GM18909 (cell line): ENCODE measurements around the gene PRPH2.
"Not testable (repeated sequence)": the region's sequence is repeated elsewhere in the genome, so short reads cannot be mapped to it uniquely, and the experiment has no call there.

ENCODE experiments used
- ATAC-seq: cut with Tn5 transposase; IDR thresholded peaks from one replicate; pipeline ENCODE4 v1.9.1; 2021; ENCODE audit warnings: mild to moderate bottlenecking; ENCODE audit not compliant: unreplicated experiment, poor library complexity

The PRPH2 gene

DNA sequence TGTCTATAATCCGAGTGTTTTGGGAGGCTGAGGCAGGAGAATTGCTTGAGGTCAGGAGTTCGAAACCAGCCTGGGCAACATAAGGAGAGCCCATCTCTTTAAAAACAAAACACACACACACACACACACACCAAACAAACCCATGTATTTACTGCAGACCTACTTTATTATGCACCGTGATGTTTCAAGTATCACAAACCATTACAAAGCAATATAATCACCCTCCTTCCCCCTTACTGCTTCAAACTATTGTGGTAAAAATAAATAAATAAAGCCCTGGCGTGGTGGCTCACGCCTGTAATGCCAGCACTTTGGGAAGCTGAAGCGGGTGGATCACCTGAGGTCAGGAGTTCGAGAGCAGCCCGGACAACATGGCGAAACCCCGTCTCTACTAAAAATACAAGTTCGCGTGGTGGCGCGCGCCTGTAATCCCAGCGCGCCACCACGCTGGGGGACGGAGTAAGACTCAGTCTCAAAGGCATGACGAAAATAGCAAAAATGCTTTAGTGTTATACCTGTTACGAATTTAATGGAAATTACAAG is 22.0 kb upstream of the PRPH2 start:
- ATAC-seq = no peak

DNA sequence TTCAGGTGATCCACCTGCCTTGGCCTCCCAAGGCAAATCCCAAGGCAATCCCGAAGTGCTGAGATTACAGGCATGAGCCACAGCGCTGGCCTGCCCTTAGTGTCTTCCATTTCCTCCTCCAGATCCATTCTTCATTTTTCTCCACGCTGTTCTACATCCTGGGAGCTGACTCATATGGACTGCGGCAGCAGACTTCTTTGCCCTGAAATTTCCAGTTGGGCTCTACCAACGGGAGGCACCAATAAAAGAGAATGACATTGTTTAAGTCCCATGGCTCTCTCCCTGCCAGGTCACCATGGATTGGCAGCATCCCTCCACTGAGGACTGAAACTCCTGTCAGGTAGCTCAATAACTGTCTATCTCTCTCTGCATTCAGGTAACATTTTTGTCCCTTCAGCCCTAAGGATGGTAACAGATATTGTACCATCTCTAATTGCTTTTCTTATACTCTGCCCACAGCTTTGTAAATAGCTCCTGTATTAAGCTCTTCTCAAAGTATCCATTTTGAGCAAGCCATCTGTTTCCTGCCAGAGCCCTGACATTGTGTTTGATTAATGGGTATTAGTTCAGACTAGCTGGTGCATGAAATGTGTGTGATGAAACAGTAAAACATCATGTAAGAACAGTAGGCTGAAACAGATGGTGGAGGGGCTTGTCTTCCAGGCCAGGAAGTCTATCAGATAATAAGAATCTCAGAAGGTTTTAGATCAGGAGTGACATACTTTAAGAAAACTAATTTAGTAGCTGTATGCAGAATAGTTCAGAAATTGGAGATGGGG is 19.9 kb upstream of the PRPH2 start:
- ATAC-seq = no peak

DNA sequence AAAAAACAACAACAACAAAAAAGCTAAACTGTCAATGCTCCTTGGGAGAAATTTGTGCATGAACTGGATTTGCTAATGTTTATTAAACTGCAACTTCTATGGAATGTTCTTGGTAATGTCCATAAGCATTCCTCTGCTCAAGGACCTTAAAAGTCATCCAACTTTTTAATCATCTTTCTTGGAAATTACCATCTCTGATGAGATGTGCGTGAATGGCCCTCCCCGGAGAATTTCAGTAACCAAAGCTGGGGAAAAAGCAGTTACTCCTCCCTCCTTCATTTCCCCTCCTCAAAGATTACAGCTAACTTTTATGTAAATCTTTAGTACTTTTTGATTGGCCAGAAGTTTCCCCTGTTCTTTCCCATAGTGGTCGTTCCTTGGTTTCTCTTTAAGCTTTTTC is 18.3 kb upstream of the PRPH2 start:
- ATAC-seq = no peak

DNA sequence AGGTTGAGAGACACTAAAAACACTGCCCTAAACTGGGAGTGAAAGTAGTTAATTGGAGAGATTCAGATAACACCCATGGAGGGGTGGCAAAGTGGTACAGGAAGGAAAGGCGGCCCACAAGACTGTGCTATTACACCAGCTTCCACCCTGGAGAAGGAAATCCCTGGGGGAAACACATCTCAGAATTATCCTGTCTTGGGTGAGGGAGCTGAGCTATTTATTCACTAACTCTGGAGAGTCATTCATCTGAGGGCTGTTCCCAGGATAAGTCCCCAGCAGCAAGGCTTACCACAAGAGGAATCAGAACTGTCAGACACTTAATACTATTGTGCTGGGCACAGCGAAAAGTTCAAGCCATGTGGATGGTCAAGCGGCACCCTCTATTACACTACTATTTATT is 13.6 kb upstream of the PRPH2 start:
- ATAC-seq = no peak

DNA sequence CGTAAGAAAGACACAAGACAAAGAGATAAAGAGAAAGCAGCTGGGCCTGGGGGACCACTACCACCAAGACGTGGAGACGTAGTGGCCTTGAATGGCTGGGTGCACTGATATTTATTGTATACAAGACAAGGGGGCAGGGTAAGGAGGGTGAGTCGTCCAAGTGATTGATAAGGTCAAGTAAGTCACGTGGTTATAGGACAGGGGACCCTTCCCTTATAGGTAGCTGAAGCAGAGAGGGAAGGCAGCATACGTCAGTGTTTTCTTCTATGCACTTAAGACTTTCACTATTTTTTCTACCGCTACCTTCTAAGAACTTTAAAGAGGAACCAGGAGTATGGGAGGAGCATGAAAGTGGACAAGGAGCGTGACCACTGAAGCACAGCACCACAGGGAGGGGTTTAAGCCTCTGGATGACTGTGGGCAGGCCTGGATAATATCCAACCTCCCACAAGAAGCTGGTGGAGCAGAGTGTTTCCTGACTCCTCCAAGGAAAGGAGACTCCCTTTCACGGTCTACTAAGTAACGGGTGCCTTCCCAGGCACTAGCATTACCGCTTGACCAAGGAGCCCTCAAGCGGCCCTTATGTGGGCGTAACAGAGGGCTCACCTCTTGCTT is 11.6 kb upstream of the PRPH2 start:
- ATAC-seq = not testable (repeated sequence)

DNA sequence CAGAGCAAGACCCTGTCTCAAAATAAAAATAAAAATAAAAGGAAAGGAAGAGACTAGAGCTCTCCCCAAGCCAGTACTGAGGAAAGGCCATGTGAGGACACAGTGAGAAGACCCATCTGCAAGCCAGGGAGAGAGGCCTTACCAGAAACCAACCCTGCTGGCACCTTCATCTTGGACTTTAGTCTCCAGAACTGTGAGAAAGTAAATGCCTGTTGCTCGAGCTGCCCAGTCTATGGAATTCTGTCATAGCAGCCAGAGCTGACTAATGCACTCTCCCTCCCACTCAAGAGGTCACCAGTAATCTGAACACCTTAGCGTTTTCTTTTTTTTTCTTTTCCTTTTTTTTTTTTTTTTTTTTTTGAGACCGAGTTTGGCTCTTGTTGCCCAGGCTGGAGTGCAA is 7.3 kb upstream of the PRPH2 start:
- no peak for ATAC-seq

DNA sequence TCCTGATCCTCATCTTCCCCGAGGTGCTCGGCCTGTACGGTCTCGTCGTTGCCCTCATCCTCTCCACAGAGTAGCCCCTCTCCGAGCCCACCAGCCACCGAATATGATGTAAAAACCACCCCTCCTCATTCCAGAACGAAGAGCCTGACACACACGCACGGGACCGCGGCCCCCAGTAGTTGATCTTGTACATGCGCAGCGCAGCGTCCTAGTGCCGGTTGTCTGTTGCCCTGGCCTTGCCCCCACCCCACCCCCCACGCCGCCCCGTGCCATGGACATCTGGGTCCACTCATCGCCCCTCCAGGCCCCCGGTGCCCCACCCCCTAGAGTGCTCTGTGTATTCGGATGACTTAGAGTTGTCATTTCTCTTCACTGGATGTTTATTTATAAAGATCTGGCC is 5.2 kb upstream of the PRPH2 start:
- no peak for ATAC-seq

DNA sequence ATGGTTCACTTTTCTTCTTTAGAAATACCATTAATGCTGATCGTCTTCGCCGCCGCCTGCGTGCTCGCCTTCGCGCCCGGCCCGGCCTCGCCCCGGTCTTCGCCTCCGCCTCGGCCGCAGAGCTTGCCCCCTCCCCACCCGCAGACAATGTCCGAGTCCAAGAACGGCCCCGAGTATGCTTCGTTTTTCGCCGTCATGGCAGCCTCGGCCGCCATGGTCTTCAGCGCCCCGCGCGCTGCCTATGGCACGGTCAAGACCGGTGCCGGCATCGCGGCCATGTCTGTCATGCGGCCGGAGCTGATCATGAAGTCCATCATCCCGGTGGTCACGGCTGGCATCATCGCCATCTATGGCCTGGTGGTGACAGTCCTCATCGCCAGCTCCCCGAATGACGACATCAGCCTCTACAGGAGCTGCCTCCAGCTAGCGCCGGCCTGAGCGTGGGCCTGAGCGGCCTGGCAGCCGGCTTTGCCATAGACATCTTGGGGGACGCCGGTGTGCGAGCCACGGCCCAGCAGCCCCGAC is 4.8 kb upstream of the PRPH2 start:
- ATAC-seq = peak; percentile 16

DNA sequence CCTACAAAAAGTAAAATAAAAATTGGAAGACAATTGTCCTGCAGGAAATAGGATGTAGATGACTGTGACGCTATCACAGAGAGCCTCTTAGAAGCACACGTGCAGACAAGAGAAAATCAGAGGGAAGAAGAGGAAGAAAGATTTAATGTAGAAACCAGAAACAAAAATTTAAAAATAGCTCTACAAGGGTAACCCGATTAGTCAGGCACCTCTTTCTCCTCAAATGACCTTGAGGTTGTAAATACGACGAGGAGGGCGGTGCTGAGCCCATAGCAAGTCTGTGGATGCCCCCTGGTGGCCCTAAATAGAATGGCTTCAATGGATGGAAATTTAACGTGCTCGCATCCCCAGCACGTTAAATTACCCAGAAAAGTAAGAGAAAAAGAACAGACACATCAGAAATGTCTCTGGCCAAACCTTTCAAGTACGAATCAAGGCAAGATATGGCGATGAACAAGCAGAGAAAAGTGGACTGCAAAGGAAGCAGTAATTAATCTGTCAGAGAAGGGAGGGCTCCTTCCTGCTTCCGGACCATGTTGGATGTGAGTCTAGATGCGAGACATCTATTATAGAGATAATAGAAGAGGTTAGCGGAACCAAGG is 4.2 kb upstream of the PRPH2 start:
- ATAC-seq = peak; percentile 76

DNA sequence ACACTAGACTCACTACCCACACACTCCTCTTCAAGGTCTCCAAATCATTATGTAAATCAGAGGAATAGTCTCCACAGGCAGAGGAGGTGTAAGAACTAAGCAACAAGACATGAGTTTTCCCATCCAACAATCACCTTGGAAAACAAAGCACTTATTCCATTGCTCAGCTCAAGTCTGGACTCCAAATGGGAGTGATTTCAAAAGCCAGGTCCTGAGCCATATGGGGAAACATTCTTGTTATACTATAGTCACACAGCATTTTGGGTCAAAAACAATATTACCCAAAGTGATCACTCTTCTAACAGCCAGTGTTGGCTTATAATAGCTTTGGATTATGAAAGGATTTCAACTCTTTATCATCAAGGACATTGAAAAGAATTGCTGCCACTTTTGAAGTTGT is 3.6 kb upstream of the PRPH2 start:
- ATAC-seq = no peak

DNA sequence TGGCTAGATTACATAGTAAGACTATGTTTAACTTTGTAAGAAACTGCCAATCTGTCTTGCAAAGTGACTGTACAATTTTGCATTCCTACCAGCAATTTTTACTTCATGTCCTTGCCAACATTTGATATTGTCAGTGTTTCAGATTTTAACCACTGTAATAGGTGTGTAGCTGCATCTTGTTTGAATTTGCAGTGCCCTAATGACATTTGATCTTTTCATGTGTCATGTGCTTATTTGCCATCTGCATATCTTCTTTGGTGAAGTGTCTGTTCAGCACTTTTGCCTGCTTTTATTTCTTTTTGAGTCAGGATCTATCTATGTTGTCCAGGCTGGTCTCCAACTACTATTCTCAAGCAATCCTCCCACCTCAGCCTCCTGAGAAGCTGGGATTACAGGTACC is 2.4 kb upstream of the PRPH2 start:
- no peak for ATAC-seq

DNA sequence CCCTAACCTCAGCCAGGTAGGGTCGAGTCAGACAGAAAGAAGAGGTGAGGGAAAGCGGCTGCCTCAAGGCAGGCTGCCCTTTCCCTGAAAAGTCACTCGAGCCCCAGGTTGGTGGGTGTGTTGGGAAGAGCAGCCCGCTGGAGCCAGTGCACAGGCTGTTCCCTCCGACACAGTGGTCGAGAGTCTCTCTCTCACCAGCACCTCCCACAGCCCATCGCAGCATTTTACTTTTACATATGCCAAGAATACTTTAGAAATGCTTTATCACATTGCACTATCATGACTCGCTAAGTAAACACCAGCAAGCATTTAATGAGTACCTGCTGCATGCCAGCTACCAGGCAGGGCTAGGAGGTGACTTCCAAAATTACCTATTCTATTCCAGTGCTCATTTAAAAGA is 1.7 kb downstream of the PRPH2 start:
- ATAC-seq = no peak

DNA sequence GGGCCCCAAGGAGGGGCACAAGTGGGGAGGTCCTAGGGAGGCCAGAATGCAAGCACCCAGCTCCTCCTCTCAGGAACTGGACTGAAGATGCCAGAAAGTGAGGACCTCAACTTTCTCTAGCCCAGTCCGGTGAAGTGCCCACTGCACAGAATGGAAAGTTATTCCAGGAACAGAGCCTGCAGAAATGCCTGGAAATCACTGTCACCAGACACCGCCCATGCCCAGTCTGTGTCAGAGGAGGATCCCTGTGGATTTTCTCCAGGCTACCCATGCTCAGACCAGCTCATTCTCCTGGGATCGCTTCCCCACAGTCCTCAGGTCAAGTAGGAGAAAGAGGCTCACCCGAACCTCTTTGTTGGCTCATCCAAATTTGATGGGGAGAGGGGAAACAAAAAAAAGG is 6.5 kb downstream of the PRPH2 start:
- ATAC-seq = no peak

DNA sequence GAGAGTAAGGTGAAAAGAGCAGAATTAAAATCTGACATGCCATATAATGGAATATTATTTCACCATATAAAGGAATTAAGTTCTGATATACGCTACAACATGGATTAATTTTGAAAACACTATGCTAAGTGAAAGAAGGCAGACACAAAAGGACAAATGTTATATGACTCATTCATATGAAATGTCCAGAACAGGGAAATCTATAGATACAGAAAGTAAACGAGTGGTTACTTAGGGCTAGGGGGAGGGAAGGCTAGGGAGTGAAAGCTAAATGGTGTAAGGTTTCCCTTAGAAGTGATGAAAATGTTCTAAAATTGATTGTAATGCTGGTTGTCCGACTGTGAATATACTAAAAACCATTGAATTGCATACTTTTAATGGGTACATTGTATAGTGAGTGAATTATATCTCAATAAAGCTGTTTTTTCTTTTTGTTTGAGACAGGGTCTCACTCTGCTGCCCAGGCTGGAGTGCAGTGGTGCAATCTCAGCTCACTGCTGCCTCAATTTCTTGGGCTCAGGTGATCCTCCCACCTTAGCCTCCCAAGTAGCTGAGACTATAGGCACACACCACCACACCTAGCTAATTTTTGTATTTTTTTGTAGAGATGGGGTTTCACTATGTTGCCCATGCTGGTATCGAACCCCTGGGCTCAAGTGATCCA is 8.2 kb downstream of the PRPH2 start:
- ATAC-seq = no peak

DNA sequence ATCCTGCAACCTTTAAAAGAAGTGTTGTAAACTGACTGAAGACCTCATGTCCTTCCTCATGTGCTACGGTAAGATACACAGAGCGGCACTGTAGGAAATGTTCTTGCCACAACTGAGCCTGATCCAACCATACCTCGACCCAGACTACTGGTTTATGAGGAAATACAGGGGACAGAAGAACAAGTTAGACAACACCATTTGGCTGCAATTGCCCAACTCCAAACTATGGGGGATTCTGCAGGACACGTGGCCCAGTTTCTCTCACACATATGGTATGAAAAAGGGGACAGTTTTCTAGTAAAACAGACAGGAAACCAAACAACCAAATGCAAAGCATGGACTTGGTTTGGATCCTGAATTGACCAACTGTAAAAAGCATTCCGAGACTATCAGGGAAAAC is 10.5 kb downstream of the PRPH2 start:
- no peak for ATAC-seq

DNA sequence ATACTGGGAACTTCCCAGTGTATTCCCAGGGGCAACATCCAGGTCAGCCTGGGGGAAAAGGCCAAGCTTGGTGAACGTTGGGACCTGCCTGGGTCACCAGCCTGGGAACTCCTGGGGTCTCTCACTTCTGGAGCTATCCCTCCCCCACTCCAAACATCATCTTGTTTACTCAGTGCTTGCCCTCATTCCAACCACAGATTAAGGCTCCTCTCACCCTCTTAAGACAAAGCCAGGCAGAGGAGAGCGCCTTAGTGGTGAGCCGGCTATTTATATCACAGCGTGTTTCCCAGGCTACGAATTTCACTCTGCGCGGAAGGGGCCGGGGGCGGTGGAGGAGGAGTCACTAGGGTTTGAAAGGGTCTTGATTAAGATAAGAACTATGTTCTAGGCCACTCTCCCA is 12.1 kb downstream of the PRPH2 start:
- ATAC-seq = no peak

DNA sequence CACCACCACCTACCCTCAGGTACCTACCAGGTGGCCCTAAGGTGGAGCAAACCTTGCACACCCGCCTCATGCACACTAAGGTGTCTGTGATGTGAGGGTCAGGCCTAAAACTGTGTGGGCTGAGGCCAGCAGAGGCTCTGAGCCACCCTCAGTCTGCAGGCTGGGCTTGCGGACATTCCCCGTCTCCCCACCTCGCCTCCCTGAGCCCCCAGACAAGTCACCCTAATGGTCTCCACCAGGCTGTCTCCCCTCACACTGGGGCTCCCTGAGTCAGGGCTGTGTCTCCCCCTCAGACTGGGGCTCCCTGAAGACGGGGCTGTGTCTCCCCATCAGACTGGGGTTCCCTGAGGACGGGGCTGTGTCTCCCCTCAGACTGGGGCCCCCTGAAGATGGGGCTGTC is 12.5 kb downstream of the PRPH2 start:
- no peak for ATAC-seq

DNA sequence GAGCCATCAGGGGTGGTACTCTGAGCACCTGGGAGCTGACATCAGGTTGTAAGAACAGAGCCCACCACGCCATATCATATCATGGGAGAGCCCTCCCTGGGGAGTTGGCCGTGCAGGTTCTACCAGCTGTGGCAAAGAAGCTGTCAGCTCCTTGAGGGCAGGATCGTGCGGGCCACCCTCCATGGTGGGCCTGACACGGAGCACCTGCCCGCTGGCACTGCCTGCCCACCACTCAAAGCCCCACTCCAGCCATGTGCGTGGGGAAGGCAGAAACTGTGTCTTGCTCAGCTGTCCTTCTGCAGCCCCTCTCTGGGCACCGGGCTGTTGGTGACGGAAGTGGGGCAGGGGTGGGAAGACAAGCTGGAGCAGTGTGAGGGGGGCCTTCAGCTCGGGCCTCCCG is 14.3 kb downstream of the PRPH2 start:
- no peak for ATAC-seq

DNA sequence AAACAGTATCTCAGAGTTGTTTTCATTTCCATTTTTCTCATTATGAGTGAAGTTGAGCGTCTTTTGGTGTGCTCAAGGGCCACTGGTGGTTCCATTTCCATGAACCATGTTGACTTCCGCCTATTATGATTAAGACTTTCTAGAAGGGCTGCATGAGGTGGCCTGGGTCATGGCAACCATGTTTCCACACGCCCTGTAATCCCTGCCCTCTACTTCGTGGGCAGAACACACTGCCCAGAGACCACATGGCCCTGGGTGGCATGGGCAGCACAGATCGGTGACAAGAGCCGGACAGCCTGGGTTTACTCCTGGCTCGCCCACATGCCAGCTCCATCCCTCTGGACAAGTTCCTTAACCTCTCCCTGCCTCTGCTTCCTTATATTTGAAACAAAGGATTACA is 14.8 kb downstream of the PRPH2 start:
- ATAC-seq = no peak

DNA sequence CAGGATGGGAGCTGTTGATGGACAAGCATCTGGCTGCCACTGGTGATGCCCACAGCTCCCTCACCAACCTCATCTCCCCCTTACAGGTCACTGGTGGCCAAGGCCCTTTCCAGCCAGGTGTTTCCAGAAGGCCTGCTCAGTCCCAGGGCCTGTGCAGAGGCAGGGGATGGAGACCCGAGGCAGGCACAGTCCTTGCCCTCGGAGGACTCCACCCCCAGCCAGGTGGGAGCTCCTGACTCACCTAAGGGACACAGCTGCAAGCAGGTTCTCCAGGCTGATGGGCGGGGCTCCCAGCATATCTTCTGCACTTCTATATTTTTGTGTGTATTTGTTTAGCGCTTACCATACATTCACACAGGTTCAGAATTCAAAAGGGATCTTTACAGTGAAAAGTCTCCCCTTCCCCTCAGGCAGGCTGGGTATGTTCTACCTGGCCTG is 17.4 kb downstream of the PRPH2 start:
- ATAC-seq = no peak
